ENCODE results near the gene ITGB5.

ITGB5 gene

GRCh38 chr3:124860599-124860998 is 26.6 kb downstream of the ITGB5 start:
- TF ChIP-seq MAX (IDR thresholded peaks at IDR 0.05) (peak; percentile 43; the same call in 1 of the 2 replicates), NFIC (IDR thresholded peaks at IDR 0.05) (peak; percentile 89), USF1 (IDR thresholded peaks at IDR 0.05) (no peak), EP300 (IDR thresholded peaks at IDR 0.05; ENCODE audit: borderline replicate concordance) (peak; percentile 59; the same call in 1 of the 2 replicates), TEAD4 (IDR thresholded peaks at IDR 0.05) (peak; percentile 90), RAD21 (IDR thresholded peaks at IDR 0.05; ENCODE audit: low read depth) (no peak), TCF12 (IDR thresholded peaks at IDR 0.05; ENCODE audit: low read depth) (peak; percentile 48; the same call in 1 of the 2 replicates), EGR1 (IDR thresholded peaks at IDR 0.05) (no peak)

- TF ChIP-seq RAD21 (IDR thresholded peaks at IDR 0.05; ENCODE audit: low read depth) (no peak), CEBPB (IDR thresholded peaks at IDR 0.05) (no peak), FOXM1 (IDR thresholded peaks at IDR 0.05; ENCODE audit: borderline replicate concordance, low read depth) (no peak)
These were observed 28.1 kb downstream of the ITGB5 start for GRCh38 chr3:124859025-124859424.

- TF ChIP-seq EP300 (IDR thresholded peaks at IDR 0.05; ENCODE audit: borderline replicate concordance) = no peak
- TF ChIP-seq NFIC (IDR thresholded peaks at IDR 0.05) = no peak
- no peak for TF ChIP-seq TCF12 (IDR thresholded peaks at IDR 0.05; ENCODE audit: low read depth)
- TF ChIP-seq ZBTB7A (IDR thresholded peaks at IDR 0.05; ENCODE audit: low read depth) = no peak
- no peak for TF ChIP-seq RAD21 (IDR thresholded peaks at IDR 0.05; ENCODE audit: low read depth)
- TF ChIP-seq CREB1 (IDR thresholded peaks at IDR 0.05; ENCODE audit: low read depth) = no peak
- TF ChIP-seq EGR1 (IDR thresholded peaks at IDR 0.05) = no peak
- no peak for TF ChIP-seq YY1 (IDR thresholded peaks at IDR 0.05; ENCODE audit: low read depth)
- TF ChIP-seq TAF1 (IDR thresholded peaks at IDR 0.05; ENCODE audit: low read depth) = no peak
- no peak for TF ChIP-seq TEAD4 (IDR thresholded peaks at IDR 0.05)
- TF ChIP-seq MAX (IDR thresholded peaks at IDR 0.05) = no peak
- TF ChIP-seq CEBPB (IDR thresholded peaks at IDR 0.05) = no peak
- TF ChIP-seq REST (IDR thresholded peaks at IDR 0.05; ENCODE audit: low read depth) = no peak
- no peak for TF ChIP-seq FOXM1 (IDR thresholded peaks at IDR 0.05; ENCODE audit: borderline replicate concordance, low read depth)
- no peak for TF ChIP-seq USF1 (IDR thresholded peaks at IDR 0.05)
These were observed 28.9 kb downstream of the ITGB5 start for GRCh38 chr3:124858275-124858674.

GRCh38 chr3:124856677-124857076 is 30.5 kb downstream of the ITGB5 start:
- TF ChIP-seq USF1 (IDR thresholded peaks at IDR 0.05) (no peak), EGR1 (IDR thresholded peaks at IDR 0.05) (no peak), TEAD4 (IDR thresholded peaks at IDR 0.05) (no peak), MAX (IDR thresholded peaks at IDR 0.05) (no peak), TAF1 (IDR thresholded peaks at IDR 0.05; ENCODE audit: low read depth) (no peak), NFIC (IDR thresholded peaks at IDR 0.05) (no peak), REST (IDR thresholded peaks at IDR 0.05; ENCODE audit: low read depth) (no peak), YY1 (IDR thresholded peaks at IDR 0.05; ENCODE audit: low read depth) (no peak), EP300 (IDR thresholded peaks at IDR 0.05; ENCODE audit: borderline replicate concordance) (no peak), RAD21 (IDR thresholded peaks at IDR 0.05; ENCODE audit: low read depth) (no peak), FOXM1 (IDR thresholded peaks at IDR 0.05; ENCODE audit: borderline replicate concordance, low read depth) (no peak), CEBPB (IDR thresholded peaks at IDR 0.05) (no peak), ZBTB7A (IDR thresholded peaks at IDR 0.05; ENCODE audit: low read depth) (no peak), TCF12 (IDR thresholded peaks at IDR 0.05; ENCODE audit: low read depth) (no peak), CREB1 (IDR thresholded peaks at IDR 0.05; ENCODE audit: low read depth) (no peak)

- no peak for TF ChIP-seq EP300 (IDR thresholded peaks at IDR 0.05; ENCODE audit: borderline replicate concordance)
- TF ChIP-seq TCF12 (IDR thresholded peaks at IDR 0.05; ENCODE audit: low read depth) = no peak
- no peak for TF ChIP-seq NFIC (IDR thresholded peaks at IDR 0.05)
- no peak for TF ChIP-seq TAF1 (IDR thresholded peaks at IDR 0.05; ENCODE audit: low read depth)
- TF ChIP-seq ZBTB7A (IDR thresholded peaks at IDR 0.05; ENCODE audit: low read depth) = no peak
- TF ChIP-seq CEBPB (IDR thresholded peaks at IDR 0.05) = no peak
- no peak for TF ChIP-seq EGR1 (IDR thresholded peaks at IDR 0.05)
- no peak for TF ChIP-seq TEAD4 (IDR thresholded peaks at IDR 0.05)
- no peak for TF ChIP-seq REST (IDR thresholded peaks at IDR 0.05; ENCODE audit: low read depth)
- no peak for TF ChIP-seq MAX (IDR thresholded peaks at IDR 0.05)
- no peak for TF ChIP-seq USF1 (IDR thresholded peaks at IDR 0.05)
- no peak for TF ChIP-seq FOXM1 (IDR thresholded peaks at IDR 0.05; ENCODE audit: borderline replicate concordance, low read depth)
- no peak for TF ChIP-seq RAD21 (IDR thresholded peaks at IDR 0.05; ENCODE audit: low read depth)
These were observed 33.2 kb downstream of the ITGB5 start for GRCh38 chr3:124854009-124854408.

Measured in Ishikawa (cell line).